Ishikawa (cell line): ENCODE measurements around the gene TCEANC.

Experiments used
- CREB1 ChIP-seq: IDR thresholded peaks from 2 replicates; pipeline ENCODE4 v1.6.1; 2012; ENCODE audit warnings: low read depth
- EGR1 ChIP-seq: IDR thresholded peaks from 2 replicates; pipeline ENCODE4 v1.6.1; 2012
- EP300 ChIP-seq: IDR thresholded peaks from 2 replicates; pipeline ENCODE4 v1.6.1; 2012; ENCODE audit warnings: borderline replicate concordance
- MAX ChIP-seq: IDR thresholded peaks from 2 replicates; pipeline ENCODE4 v1.6.1; 2012
- RAD21 ChIP-seq: IDR thresholded peaks from 2 replicates; pipeline ENCODE4 v1.6.1; 2012; ENCODE audit warnings: low read depth
- REST ChIP-seq: IDR thresholded peaks from 2 replicates; pipeline ENCODE4 v1.6.1; 2012; ENCODE audit warnings: low read depth, mild to moderate bottlenecking
- TAF1 ChIP-seq: IDR thresholded peaks from 2 replicates; pipeline ENCODE4 v1.6.1; 2012; ENCODE audit warnings: low read depth, mild to moderate bottlenecking
- USF1 ChIP-seq: IDR thresholded peaks from 2 replicates; pipeline ENCODE4 v1.6.1; 2012
- YY1 ChIP-seq: IDR thresholded peaks from 2 replicates; pipeline ENCODE4 v1.6.1; 2012; ENCODE audit warnings: low read depth

GRCh38 chrX:13711141-13711540, 58.2 kb downstream of the TCEANC start:
- no peak for TF ChIP-seq EP300
- no peak for TF ChIP-seq USF1
- no peak for TF ChIP-seq MAX
- TF ChIP-seq CREB1, result no peak
- no peak for TF ChIP-seq REST
- TF ChIP-seq YY1, result no peak
- TF ChIP-seq EGR1, result no peak
- no peak for TF ChIP-seq TAF1
- TF ChIP-seq RAD21, result no peak
